Measurements from ENCODE around the gene SLC46A1. TPM values are rescaled to one million over a fixed set of nuclear protein-coding genes. Genes with fewer than 3 reads are reported as not detected.

The SLC46A1 gene
- total and polyA plus RNA-seq, 2 of the 8 experiments (the other 6 are each of a cell fraction or from before 2014, with no cell fraction given), result 5.3 to 8.7 TPM

- Histone ChIP-seq H3K27ac (ENCODE audit: low read depth, low read length) (no peak overlapping the region), H2BK120ac (replicated peaks; ENCODE audit: low read depth, low read length) (no peak overlapping the region), H3K23me2 (ENCODE audit: low read depth, low read length) (no peaks in the 10 kb centered on the region), H3K56ac (replicated peaks; ENCODE audit: insufficient read length, low read depth, low read length) (no peak overlapping the region), H2BK12ac (ENCODE audit: low read depth, low read length) (no peak overlapping the region), H3K14ac (ENCODE audit: insufficient read length) (no peak overlapping the region), H3K27me3 (replicated peaks in 1 of 4; ENCODE audit: control insufficient read depth in 3 of 4, extremely low read depth in 1 of 4, insufficient read depth in 3 of 4, low read length in 3 of 4) (peaks cover 0 to 3% (median 0%) of the 10 kb centered on the region in 4 experiments; a peak in 2 of 7 replicates), H3K23ac (ENCODE audit: insufficient read length) (no peak overlapping the region), H3K4me2 (ENCODE audit: insufficient read depth in 1 of 2, low read depth in 2 of 2, low read length in 2 of 2) (no peak overlapping the region), H4K5ac (ENCODE audit: insufficient read length, low read depth, low read length) (no peak overlapping the region), H2BK20ac (ENCODE audit: low read length) (no peak overlapping the region), H3K79me1 (ENCODE audit: low read depth, low read length) (no peaks in the 10 kb centered on the region), H2BK5ac (ENCODE audit: low read depth, low read length) (no peak overlapping the region), H3K4ac (replicated peaks; ENCODE audit: insufficient read length, low read depth, low read length) (no peak overlapping the region), H3K18ac (ENCODE audit: extremely low read depth, low read length) (no peak overlapping the region), H3K4me3 (ENCODE audit: extremely low read depth in 1 of 4, insufficient read depth in 2 of 4, low read depth in 3 of 4, low read length in 4 of 4) (no peak overlapping the region), H2AK5ac (ENCODE audit: low read depth, low read length) (no peak overlapping the region), H3K9ac (replicated peaks in 1 of 4; ENCODE audit: extremely low read depth in 1 of 4, low read depth in 3 of 4, low read length in 3 of 4) (no peak overlapping the region), H3K9me3 (ENCODE audit: insufficient read depth in 2 of 2, low read depth in 1 of 2, low read length in 1 of 2) (no peaks in the 10 kb centered on the region), H3K79me2 (ENCODE audit: control insufficient read depth in 1 of 2, insufficient read depth in 2 of 2, low read length in 2 of 2) (no peaks in the 10 kb centered on the region), H3K36me3 (ENCODE audit: control insufficient read depth in 2 of 4, insufficient read depth in 4 of 4, low read length in 3 of 4) (no peaks in the 10 kb centered on the region), H4K20me1 (replicated peaks in 1 of 2; ENCODE audit: control insufficient read depth in 1 of 2, insufficient read depth in 2 of 2, low read length in 2 of 2) (no peaks in the 10 kb centered on the region), H4K91ac (replicated peaks; ENCODE audit: insufficient read length, low read length) (no peak overlapping the region), H4K8ac (ENCODE audit: extremely low read depth, insufficient read depth, low read length) (no peak overlapping the region; the same call in 1 of the 2 replicates), H2AFZ (ENCODE audit: low read length) (no peak overlapping the region), H3K4me1 (replicated peaks in 1 of 4; ENCODE audit: control insufficient read depth in 3 of 4, insufficient read depth in 4 of 4, low read length in 3 of 4) (no peaks in the 10 kb centered on the region; a peak in 1 of 7 replicates), H2BK15ac (ENCODE audit: low read length) (no peak overlapping the region)
- POLR2A ChIA-PET (ENCODE audit: partially characterized antibody), result interaction anchor here (1.2 to 12.8 kb wide), 3 partner anchors 8 to 13 kb away, joined by 3 to 135 read pairs (median 5); no protein-coding TSS in a partner anchor
- FAIRE-seq (no peak), DNase-seq (ENCODE audit: low read depth in 1 of 2, low spot score in 2 of 2) (no peak)
- CTCF ChIA-PET (ENCODE audit: partially characterized antibody), result interaction anchor here (0.6 to 2.8 kb wide), 8 partner anchors 10 to 220 kb away, joined by 3 to 11 read pairs (median 4); partner anchors contain the start of gene SLC46A1
- TF ChIP-seq SP4 (IDR thresholded peaks at IDR 0.05; ENCODE audit: low read length) (no peak), SP1 (IDR thresholded peaks at IDR 0.05; ENCODE audit: low read depth, low read length) (no peak), RFX5 (IDR thresholded peaks at IDR 0.05; ENCODE audit: borderline replicate concordance, low read depth, low read length) (no peak), ATF3 (IDR thresholded peaks at IDR 0.05; ENCODE audit: insufficient read depth, low read depth, low read length) (no peak), SAP30 (IDR thresholded peaks at IDR 0.05; ENCODE audit: insufficient read depth, insufficient replicate concordance, low read length) (no peak), MAX (IDR thresholded peaks at IDR 0.05) (no peak), TAF7 (optimal IDR thresholded peaks at IDR 0.05; ENCODE audit: borderline replicate concordance, low read depth, low read length) (no peak), ASH2L (IDR thresholded peaks at IDR 0.05; ENCODE audit: low read length) (no peak), USF2 (IDR thresholded peaks at IDR 0.05; ENCODE audit: low read length) (no peak), EZH2 (IDR thresholded peaks at IDR 0.05; ENCODE audit: low read depth, low read length, severe bottlenecking) (no peak), SUZ12 (IDR thresholded peaks at IDR 0.05; ENCODE audit: low read length) (no peak), NRF1 (IDR thresholded peaks at IDR 0.05; ENCODE audit: low read depth, low read length) (no peak)
- WGBS, 2 experiments (ENCODE audit: extremely low coverage in 1 of 2, insufficient coverage in 1 of 2, insufficient read length in 1 of 2, insufficient replicate concordance in 2 of 2, low coverage in 1 of 2, low lambda C conversion rate in 2 of 2, missing lambda C conversion rate in 1 of 2), result 84% methylated on average over 2 of the region's 2 CpGs; no CpG with 5 or more reads in 1 of the 2 experiments
Observed at GRCh38 chr17:28395426-28395825, 10.6 kb downstream of the SLC46A1 start.
